ENCODE data around the gene KCNV2.

The KCNV2 gene

GRCh38 chr9:2745560-2746380, 28.5 kb downstream of the KCNV2 start:
- FAIRE-seq = no peak
- DNase-seq (ENCODE audit: extremely low spot score, insufficient read length, low read depth) = no peak

DNA sequence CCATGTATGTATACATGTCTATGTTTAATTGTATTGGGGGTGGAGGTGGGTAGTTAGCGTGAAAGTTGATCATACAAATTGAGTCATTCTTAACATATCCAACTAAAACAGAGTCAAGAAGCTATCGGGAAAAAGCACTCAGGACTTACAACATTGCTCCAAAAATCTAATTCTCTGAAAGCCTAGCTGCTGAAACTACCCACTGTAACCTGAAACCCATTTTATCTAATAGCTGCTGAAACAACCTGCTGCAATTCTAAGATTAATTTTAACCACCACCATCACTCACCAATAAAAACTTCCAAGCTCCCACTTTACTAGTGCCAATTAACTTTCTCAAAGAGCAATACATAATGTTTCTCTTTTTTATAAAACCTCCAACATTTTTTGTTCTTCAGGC, 32.2 kb downstream of the KCNV2 start:
- DNase-seq (ENCODE audit: extremely low spot score, insufficient read length, low read depth) (no peak), FAIRE-seq (no peak)

- DNase-seq (ENCODE audit: extremely low spot score, insufficient read length, low read depth) = no peak
- no peak for FAIRE-seq
Observed at GRCh38 chr9:2755285-2755684, 38.0 kb downstream of the KCNV2 start.

DNA sequence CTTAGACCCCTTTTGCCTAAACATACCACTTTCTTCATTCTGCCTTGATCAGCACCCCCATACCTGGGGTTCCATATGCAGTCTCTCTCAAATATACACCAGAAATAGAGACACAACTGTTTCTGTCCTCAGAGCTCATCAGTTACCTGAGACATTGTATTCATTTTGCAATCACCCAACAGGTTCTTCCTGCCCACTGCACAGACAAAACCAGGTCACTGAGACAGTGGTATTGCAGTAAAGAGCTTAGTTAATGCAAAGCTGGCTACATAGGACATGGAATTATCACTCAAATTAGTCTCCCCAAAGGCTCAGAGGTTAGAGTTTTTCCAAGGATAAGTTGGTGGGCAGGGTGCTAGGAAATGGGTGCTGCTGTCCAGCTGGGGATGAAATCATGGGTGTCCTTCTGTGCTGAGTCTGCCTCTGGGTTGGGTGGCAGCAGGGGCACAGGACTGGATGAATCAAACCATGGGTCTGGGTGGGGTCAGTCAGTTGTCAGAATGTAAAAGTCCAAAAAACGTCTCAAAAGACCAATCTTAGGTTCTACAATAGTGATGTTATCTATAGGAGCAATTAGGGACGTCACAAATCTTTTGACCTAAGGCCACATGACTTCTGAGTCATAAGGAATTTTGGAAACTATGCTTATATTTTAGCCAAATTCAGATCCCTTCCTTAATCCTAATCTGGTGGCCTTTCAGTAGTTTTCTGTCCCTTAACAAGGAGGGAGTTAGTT, 41.0 kb downstream of the KCNV2 start:
- DNase-seq (ENCODE audit: extremely low spot score, insufficient read length, low read depth) = no peak
- FAIRE-seq = no peak

GRCh38 chr9:2758898-2759510, 41.7 kb downstream of the KCNV2 start:
- DNase-seq (ENCODE audit: extremely low spot score, insufficient read length, low read depth) (no peak), FAIRE-seq (no peak)

GRCh38 chr9:2761424-2761823, 44.1 kb downstream of the KCNV2 start:
- DNase-seq (ENCODE audit: extremely low spot score, insufficient read length, low read depth) (no peak), FAIRE-seq (peak; percentile 72)

DNA sequence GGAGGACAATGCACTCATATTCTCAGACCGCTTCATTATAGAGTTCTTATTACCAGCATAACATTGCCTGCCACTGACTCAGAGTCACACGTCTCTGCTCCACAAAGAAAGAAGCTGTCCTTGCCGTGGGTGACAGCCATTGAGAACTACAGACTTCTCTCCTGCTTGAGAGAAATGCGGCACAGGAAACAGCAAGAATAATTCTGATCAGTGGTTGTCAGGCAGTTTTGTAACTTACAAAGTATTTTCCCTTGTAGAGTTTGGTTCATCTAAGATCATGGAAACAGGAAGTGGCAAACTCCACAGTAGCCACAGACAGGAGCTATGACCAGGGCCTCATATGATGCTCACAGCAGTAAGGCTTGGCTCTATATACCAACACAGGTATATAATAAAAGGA, 47.0 kb downstream of the KCNV2 start:
- no peak for DNase-seq (ENCODE audit: extremely low spot score, insufficient read length, low read depth)
- FAIRE-seq = no peak

GRCh38 chr9:2765250-2765880, 48.1 kb downstream of the KCNV2 start:
- no peak for FAIRE-seq
- DNase-seq (ENCODE audit: extremely low spot score, insufficient read length, low read depth) = no peak

DNA sequence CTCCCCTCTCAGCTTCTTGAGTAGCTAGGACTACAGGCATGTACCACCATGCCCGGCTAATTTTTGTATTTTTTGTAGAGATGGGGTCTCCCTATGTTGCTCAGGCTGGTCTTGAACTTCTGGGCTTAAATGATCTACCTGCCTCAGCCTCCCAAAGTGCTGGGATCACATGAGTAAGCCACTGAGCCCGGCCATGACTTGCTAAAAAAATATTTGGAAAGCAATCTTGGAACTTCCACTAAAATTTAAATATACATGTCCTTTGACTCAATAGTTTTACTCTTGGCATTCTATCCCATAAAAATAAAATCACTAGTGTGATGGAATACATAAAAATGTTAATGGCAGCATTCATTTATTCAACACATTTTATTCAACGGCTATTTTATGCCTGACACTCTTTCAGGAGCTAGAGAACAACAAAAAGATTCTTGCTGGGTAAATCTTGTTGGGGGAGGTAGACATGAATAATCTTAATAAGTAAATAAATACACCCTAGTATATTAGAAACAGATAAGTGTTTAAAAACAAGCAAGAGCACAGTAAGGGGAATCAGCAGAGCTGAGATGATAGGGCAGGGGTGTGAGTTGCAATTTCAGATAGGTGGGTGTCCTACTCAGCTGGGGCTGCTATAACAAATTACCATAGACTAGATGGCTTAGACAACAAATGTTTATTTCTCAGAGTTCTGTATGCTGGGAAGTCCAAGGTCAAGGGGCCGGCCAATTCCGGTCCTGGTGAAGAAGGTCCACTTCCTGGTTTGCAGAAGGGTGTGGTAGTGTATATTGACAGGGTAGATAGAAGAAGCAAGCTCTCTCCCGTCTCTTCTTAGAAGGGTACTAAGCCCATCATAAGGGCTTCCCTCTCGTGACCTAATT, 50.7 kb downstream of the KCNV2 start:
- FAIRE-seq (no peak), DNase-seq (ENCODE audit: extremely low spot score, insufficient read length, low read depth) (no peak)

DNA sequence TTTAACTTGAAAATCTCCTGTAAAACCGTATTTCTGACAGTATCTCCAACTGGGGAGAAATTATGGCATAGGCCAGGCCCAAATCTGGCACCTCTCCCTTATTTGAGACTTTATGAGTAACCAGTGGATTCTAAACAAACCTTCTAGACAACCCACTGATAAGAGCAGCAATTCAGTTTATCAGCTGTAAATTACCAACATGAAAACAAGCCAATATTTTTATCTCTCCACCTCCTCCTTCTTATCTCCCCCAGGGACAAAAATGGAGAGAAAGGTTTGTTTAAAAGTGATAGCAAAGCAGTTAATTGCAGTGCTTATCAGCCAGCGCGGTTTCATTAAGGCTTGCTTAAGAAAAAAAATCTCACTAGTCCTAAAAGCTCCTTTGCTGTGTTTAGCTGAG, 53.8 kb downstream of the KCNV2 start:
- DNase-seq (ENCODE audit: extremely low spot score, insufficient read length, low read depth) (no peak), FAIRE-seq (no peak)

DNA sequence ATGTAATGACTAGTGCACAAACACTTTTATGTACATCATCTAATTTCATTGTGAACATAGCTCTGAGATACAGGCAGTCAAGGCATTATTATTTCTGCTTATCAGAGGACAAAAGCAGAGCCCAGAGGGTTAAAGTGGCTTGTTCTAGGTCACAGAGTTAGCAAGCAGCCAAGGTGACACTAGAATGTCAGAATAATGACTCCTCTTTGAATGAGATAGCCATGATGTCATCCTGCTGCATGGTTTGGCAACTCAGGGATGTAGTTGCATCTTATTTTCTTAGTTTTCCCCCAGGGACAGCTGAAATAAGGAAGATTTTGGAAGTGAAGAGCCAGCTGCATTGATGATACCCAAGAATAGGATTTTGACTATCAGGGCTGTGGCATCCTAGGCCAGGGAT, 54.4 kb downstream of the KCNV2 start:
- FAIRE-seq (no peak), DNase-seq (ENCODE audit: extremely low spot score, insufficient read length, low read depth) (no peak)

- DNase-seq (ENCODE audit: extremely low spot score, insufficient read length, low read depth) (no peak), FAIRE-seq (no peak)
Observed at GRCh38 chr9:2777454-2777853, 60.1 kb downstream of the KCNV2 start.

DNA sequence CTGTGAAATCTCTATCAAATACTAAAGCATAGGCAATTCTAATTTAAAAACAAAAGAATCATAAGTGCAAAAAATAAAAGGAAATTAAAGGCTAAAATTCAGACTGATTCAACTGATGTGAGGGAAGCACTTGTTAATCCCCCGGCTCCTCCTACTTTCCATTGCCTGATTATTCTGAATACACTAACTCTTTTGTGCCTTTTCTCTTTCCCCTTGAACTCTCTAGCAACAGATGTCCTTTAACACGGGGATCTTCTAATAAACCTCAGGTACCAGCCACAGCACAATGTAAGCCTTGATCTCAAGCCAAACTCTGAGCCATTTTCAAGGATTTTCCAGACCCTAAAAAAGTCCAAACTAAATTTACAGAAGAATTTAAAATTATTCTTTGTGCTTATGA, 61.5 kb downstream of the KCNV2 start:
- DNase-seq (ENCODE audit: extremely low spot score, insufficient read length, low read depth) (no peak), FAIRE-seq (no peak)
